ENCODE data around the gene GRIFIN.

DNA sequence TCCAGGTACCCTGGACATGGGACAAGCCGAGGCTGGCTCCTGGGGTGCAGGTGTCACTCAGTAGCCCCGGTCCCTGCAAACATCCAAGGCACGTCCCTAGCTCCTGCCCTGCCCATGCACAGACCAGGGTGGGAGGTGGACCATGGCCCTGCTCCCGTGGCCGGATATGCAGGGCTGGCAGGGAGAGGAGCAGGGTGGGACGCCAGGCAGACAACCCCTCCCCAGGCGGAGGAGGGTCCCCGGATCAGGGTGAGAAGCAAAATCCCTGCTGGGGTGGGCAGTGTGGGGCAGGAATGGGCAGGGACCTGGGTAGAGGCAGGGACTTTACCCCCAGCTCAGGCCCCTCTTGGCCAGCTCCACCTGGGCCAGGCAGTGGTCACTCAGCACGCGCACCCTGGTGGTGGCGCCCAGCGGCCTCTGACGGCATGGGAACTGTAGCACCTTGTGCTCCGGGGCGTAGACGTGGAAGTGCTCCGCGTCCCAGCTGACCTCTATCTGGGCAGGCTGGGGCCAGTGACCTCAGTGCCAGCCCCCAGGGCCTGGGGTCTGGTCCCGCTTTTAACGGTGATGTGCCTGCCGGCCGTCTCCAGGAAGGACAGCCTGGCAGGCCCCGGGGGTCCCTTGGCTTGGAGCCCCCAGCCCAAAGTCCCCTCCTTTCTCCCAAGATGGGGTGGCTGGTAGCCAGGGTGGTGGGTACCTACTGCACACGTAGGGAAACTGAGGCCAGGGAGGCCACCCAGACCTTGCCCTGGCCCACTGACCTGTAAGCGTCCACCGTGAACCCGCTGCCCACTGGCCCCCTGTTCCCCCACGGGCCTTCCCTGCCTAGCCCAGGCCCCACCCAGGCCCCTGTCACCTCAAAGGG is 1.2 kb downstream of the GRIFIN start:
- TF ChIP-seq, protein P1, sequence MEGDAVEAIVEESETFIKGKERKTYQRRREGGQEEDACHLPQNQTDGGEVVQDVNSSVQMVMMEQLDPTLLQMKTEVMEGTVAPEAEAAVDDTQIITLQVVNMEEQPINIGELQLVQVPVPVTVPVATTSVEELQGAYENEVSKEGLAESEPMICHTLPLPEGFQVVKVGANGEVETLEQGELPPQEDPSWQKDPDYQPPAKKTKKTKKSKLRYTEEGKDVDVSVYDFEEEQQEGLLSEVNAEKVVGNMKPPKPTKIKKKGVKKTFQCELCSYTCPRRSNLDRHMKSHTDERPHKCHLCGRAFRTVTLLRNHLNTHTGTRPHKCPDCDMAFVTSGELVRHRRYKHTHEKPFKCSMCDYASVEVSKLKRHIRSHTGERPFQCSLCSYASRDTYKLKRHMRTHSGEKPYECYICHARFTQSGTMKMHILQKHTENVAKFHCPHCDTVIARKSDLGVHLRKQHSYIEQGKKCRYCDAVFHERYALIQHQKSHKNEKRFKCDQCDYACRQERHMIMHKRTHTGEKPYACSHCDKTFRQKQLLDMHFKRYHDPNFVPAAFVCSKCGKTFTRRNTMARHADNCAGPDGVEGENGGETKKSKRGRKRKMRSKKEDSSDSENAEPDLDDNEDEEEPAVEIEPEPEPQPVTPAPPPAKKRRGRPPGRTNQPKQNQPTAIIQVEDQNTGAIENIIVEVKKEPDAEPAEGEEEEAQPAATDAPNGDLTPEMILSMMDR (IDR thresholded peaks at IDR 0.05; ENCODE audit: poor library complexity): no peak
- no peak for TF ChIP-seq EZH2 (IDR thresholded peaks at IDR 0.05; ENCODE audit: borderline replicate concordance)

Measured in hepatocyte (in vitro differentiated cells).